ENCODE results near the gene ACOX3.

The ACOX3 gene

DNA sequence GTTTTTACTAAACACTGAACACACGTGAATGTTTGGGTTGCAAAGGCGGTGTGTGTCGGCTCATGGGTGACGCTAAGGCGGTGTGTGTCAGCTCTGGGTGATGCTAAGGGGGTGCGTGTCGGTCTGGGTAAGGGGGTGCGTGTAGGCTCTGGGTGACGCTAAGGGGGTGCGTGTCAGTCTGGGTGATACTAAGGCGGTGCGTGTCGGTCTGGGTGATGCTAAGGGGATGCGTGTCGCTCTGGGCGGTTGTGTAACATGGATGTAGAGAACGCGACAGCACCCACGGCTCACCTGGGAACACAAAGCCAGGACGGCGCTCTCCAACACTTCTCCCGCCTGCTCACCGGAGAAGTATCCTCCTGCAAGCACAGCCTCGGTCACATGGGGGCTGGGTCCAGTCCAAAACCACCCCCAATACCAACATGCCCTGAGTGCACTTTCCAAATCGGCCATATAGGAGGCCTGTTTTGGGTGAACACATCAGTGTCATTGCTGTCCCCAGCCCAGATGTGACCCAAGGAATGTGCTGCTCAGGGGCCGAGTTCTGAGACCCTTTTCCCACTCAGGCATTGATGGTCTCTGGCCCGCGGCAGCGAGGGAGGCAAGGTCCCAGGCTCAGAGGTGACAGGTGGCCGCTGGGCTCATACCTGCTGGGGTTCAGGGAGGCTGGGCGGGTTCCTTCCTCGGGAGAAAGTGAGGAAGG, 67.1 kb downstream of the ACOX3 start:
- DNase-seq (ENCODE audit: low spot score): no peak

DNA sequence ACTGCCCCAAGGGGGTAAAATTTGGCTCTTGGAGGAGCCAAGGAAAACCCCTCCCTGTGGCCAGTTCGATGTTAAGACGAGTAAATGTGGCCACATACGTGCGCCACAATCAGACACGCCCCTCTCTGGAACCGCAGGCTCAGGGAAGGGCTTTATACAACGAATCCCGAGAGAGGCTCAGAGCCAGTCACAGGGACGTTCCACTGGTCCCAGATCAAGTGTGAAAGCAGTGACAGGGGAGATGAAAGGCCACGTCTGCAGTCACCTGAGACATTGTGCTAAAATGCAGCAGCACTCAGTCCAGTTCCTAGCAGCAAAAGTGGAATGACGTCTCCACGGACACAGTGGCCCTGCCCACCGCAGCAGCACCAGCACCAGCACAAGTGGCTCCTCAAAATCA, 68.0 kb downstream of the ACOX3 start:
- no peak for DNase-seq (ENCODE audit: low spot score)

DNA sequence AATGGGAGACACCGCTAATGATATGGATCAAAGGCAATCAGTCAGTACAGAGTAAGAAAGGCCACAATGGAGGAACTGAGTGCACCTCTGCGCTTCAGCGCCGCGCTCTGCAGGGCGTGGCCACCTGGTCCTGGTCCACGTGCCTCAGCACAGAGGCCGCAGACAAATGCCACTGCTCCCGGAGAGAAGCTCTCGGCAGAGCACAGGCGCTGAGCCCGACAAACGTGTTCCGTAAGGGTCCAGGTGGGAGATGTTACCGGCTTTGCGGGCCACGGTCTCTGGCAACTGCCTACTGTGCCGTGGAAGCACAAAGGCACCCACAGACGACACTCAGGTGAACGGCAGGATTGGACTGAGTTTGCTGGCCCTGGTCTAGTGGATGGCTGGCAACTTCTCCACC, 68.9 kb downstream of the ACOX3 start:
- no peak for DNase-seq (ENCODE audit: low spot score)

- DNase-seq (ENCODE audit: low spot score): no peak
These were observed 69.5 kb downstream of the ACOX3 start for GRCh38 chr4:8370835-8371595.

DNA sequence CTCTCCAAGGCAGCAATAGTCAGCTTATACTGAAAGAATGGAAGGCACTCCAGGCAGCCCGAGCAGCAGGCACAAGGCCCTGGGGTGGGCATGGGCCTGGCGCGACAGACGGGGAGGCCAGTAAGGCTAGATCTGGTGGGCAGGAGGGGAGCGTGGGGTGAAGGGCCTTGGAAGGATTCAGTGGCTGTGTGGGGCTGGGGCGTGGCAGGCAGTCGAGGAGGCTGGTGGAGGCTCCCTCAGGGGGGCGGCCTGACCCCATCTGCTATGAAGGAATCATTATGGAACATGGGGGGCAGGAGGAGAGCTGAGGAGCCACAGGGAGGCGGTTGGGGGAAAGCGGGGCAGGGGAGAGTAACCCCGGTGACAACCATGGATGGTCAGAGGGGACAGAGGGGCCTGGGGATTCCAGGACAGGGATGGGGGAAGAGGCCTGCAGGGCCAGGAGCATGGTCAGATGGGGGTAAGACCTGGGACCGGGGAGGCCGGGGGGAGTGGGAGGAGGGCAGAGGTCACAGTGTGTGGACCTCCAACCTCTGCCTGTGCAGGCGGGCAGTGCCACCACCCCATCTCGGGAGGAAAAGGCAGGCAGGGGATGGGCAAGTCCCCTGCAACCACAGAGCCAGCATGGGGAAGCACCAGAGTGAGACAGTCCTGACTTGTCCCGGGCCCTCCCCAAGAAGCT, 70.3 kb downstream of the ACOX3 start:
- no peak for DNase-seq (ENCODE audit: low spot score)

DNA sequence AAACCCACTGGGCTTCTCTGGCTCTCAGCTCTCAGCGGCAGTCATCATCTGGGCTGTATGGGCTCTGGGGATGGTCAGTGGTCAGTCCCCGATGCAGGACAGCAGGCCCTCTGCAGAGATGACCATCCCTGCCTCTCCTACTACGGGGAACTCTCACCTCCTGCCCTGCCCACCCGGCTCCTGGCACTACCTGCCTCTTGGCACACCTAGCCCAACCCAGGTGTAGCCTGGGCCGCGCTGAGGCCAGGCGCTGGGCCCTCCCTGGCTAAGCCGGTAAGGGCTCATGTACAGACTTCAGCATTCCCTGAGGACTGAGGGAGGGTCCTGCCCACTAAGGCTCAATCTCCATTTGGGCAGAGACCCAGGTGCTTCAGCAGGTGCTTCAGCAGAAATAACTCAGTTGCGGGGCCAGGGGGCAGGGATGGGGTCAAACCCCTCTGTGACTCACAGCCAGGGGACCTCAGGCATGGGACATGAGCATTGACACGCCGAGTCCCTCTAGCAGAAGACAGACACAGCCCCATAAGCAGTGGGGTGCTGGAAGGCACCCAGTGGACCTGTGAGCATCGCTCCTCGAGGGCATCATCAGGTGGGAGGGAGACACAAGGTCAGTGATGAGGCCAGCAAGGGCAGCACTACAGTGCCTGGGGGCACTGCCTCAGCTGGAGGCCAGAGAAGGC, 71.0 kb downstream of the ACOX3 start:
- no peak for DNase-seq (ENCODE audit: low spot score)

DNA sequence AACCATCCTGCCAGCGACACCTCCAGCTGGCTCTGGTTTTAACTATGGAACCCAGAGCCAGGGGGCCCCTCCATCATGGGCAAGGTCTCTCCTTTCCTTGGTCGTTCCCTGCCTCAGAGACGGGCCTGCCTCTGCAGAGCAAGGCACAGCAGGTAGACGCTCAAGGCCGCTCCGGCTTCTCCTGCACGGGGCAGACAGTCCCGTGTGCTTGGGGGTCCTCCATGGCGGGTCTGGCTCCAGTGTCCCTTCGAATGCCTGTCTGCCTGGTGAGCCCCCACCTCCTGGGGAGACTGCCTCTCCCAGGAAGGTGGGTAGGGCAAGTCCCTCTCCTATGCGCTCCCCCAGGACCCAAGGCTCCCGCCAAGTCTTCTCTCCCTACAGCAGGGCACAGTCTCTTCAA, 71.5 kb downstream of the ACOX3 start:
- DNase-seq (ENCODE audit: low spot score): no peak

DNA sequence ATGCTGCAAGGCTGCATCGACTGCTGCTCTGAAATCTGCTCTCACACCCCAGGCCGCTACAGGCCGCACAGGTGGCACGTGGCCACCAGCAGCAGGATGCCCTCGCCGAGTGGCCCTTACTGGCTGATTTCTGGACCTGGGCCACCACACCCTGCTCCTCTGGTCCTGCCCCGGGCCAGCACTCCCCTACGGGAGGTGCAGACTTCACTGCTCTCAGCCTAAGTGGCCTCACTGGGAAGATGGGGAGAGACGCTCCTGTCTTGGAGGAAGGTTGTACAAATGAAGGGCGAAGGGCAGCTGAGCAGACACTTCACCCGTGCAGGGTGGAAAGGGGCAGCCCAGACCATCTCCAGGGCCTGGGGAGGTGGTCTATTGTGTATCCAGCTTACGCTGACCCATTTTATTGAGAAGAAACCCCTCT, 72.5 kb downstream of the ACOX3 start:
- no peak for DNase-seq (ENCODE audit: low spot score)

DNA sequence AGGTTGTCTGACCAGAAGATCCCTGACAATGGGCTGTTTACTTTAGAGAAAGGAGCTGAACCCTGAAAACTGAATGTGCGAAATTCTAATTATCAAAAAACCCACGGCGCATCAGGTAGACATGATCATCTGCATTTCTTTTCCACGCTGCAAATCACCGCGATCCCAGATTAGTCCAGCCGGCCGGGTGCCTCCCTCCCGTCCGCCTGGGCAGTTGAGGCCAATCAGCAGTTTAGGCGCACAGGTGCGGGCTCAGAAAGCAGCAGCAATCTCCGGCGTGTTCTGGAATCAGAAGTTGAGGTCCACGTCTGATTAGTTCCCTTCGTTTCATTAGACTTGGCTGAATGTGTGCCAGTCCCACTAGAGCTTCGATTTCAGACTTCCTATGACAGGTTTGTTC, 73.9 kb downstream of the ACOX3 start:
- DNase-seq (ENCODE audit: low spot score): no peak

DNA sequence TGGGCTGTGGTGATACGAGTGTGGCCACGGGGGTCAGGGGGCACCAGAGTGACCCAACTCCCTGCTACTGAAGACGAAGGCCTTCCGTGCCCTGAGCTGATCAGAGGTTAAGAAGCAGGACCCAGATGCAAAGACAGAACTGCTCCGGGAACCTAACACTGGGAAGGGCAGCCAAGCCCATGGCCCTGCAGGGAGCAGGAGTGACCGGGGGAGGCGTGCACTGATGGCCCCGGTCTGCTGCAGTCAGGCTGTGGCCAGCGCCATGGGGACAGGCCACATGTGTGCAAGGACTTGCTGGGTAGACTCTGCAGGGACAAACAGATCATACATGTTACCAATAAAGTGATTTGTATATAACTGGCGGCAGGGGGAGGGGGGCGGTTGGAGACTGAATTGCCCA, 74.6 kb downstream of the ACOX3 start:
- DNase-seq (ENCODE audit: low spot score): no peak

- DNase-seq (ENCODE audit: low spot score): no peak
These were observed 75.2 kb downstream of the ACOX3 start for GRCh38 chr4:8365353-8365752.

GRCh38 chr4:8364848-8365350, 75.6 kb downstream of the ACOX3 start:
- DNase-seq (ENCODE audit: low spot score): no peak

DNA sequence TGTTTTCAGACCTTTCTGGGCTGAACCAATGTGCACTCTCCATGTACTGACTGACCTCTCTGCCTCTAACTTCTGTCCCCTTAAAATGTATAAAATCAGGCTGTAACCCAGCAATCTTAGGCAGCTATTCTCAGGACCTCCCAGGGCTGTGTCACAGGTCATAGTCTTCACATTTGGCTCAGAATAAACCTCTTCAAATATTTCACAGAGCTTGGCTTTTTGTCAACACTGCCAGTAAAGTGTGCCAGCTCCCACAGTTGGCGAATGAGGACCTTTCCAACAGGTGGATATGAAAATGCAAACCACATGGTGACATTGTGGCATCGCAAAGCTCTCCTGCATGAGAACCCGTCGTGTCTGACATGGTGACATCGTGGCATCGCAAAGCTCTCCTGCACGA, 76.4 kb downstream of the ACOX3 start:
- DNase-seq (ENCODE audit: low spot score): no peak

DNA sequence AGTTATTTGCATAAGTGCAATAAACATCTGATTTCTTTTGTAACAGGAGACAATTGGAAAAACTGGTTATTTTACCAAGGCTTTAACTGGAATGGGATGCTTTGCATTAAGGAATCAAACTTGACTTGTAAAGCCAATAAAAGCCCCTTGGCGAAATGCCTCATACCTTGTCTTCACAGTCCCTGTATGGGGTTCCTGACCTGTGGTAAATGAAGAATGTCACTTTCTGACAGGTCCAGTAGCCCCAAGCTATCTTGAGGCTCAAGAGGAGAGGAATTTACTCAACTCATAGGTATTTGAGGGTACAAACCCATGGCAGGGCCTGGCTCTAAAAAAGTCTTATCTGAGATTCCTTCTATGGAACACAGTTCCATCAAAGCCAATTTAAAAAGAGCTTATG, 78.0 kb downstream of the ACOX3 start:
- DNase-seq (ENCODE audit: low spot score): no peak

DNA sequence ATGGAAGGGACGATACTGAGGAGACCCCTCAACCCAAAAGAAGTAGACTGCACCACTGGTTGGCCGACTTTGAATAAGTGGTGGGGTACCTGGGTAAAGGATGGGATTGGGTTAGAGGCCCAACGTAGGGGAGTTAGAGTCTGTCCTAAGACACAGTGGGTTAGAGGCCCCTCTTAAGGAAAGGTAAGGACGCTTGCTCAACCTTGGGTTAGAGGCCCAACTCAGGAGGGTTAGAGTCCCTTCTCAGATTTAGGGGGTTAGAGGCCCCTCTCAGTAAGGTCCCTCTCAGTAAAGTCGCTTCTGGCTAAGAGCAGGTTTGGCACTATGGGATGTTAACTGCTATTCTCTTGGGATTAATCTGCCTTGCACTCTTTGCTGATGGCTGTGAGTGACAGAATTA, 81.3 kb downstream of the ACOX3 start:
- no peak for DNase-seq (ENCODE audit: low spot score)

DNA sequence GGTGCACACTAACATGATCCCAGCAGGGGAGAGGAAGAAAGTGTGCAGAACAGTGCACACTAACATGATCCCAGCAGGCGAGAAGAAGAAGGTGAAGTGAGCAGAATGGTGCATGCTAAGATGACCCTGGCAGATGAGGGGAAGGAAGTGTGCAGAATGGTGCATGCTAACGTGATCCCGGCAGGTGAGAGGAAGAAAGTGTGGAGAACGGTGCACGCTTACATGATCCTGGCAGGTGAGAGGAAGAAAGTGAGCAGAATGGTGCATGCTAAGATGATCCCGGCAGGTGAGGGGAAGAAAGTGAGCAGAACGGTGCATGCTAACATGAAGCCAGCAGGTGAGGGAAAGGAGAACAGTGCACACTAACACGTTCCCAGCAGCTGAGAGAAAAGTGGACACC, 83.7 kb downstream of the ACOX3 start:
- DNase-seq (ENCODE audit: low spot score): no peak

GRCh38 chr4:8355864-8356565, 84.5 kb downstream of the ACOX3 start:
- DNase-seq (ENCODE audit: low spot score): no peak

- DNase-seq (ENCODE audit: low spot score): no peak
These were observed 85.2 kb downstream of the ACOX3 start for GRCh38 chr4:8355306-8355705.

- DNase-seq (ENCODE audit: low spot score): no peak
These were observed 86.5 kb downstream of the ACOX3 start for GRCh38 chr4:8353912-8354453.

GRCh38 chr4:8353158-8353669, 87.3 kb downstream of the ACOX3 start:
- no peak for DNase-seq (ENCODE audit: low spot score)

Measured in CD4-positive, alpha-beta T cell treated with Interleukin-2 at 100 ng/mL for 4 hours (primary cell).